HG03108 (cell line): Measurements from ENCODE around the gene DPP6.

Experiments used
- ATAC-seq: cut with Tn5 transposase; IDR thresholded peaks from one replicate; pipeline ENCODE4 v1.9.1; 2021; ENCODE audit warnings: moderate library complexity; ENCODE audit not compliant: unreplicated experiment

Gene DPP6

GRCh38 chr7:154217688-154218340 is 165.6 kb downstream of the DPP6 start:
- ATAC-seq: no peak

- ATAC-seq: no peak
These were observed 179.5 kb downstream of the DPP6 start for GRCh38 chr7:154231732-154232131.

- ATAC-seq: no peak
These were observed 180.5 kb downstream of the DPP6 start for GRCh38 chr7:154232700-154233099.

- ATAC-seq: no peak
These were observed 189.8 kb downstream of the DPP6 start for GRCh38 chr7:154241988-154242387.

GRCh38 chr7:154242709-154243108 is 190.5 kb downstream of the DPP6 start:
- no peak for ATAC-seq

- ATAC-seq: no peak
These were observed 199.8 kb downstream of the DPP6 start for GRCh38 chr7:154252046-154252445.

GRCh38 chr7:154253810-154254209 is 201.6 kb downstream of the DPP6 start:
- no peak for ATAC-seq

- no peak for ATAC-seq
These were observed 203.1 kb downstream of the DPP6 start for GRCh38 chr7:154255324-154255723.

DNA sequence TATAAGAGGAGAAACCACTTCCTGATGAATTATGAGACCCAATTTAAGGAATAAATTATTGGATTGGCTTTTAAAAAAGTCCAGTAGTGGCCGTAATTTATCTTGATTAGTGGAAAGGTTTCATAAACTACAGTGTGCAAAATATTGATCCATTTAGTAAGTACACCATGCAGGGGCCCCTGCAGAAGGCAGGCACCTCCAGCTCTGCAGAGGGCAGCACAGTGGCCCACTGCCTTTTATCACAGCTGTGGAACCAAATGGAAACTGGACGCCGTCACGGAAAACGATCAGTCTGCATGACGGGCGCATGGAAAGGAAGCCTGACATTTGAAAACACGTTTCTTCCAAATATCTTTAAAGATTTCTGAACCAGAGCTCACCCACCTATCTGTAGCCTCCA is 204.0 kb downstream of the DPP6 start:
- no peak for ATAC-seq

- ATAC-seq: no peak
These were observed 207.2 kb downstream of the DPP6 start for GRCh38 chr7:154259396-154259795.

- no peak for ATAC-seq
These were observed 235.2 kb downstream of the DPP6 start for GRCh38 chr7:154287356-154287755.

DNA sequence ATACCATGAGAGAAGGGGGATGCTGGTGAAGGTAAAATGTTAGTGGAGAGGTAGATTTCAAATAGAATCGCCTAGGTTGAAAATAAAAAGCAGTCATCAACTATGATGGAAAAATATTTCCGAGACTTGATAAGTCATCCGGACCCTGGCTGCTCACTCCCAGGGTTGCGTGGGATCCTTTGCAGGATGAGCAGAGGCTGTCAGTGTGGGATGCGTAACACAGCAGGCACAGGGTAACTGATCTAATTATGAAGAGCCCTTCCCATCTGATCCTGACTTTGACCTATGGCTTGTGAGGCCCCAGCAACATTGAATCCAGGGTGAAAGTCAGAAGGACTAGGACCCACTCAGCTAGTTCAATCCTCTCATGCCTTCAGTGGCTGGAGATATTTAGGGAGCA is 236.9 kb downstream of the DPP6 start:
- no peak for ATAC-seq

- ATAC-seq: no peak
These were observed 244.2 kb downstream of the DPP6 start for GRCh38 chr7:154296443-154296842.

DNA sequence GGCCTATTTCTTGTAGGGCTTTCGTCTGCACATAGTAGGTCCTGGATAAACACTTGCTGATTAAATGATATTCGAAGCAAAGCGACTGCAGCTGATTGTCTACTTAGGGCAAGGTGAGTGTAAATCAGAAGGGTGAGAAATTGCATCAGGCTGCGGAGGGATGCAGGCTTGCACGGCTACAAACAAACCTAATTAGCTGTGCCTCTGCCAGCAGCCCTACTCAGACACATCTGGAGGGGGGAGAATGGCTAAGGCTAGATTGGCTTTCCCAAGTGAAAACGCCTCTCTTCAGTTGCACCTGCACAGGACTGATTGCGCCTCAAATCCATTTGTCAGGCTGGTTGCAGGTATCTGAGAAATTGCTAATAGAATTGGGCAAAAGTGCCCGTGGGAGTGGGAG is 247.5 kb downstream of the DPP6 start:
- no peak for ATAC-seq

DNA sequence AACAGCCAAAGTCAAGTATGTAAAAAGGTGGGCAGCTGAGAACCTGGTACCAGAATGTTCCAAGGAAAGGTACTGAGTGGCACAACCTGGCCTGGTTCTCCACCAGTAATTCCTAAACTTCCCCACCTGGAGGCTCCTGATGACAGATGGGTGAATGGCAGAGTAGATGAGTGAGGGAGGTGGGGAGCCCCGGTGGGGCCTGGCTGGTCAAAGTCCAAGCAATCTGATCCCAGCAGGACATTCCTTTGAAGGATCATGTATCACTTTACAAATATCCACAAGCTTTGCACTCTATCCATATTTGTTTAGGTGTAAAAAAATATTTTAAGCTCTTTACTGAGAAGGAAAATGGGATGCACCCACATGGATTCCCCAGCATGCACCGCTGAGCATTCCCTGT is 250.2 kb downstream of the DPP6 start:
- ATAC-seq: no peak

DNA sequence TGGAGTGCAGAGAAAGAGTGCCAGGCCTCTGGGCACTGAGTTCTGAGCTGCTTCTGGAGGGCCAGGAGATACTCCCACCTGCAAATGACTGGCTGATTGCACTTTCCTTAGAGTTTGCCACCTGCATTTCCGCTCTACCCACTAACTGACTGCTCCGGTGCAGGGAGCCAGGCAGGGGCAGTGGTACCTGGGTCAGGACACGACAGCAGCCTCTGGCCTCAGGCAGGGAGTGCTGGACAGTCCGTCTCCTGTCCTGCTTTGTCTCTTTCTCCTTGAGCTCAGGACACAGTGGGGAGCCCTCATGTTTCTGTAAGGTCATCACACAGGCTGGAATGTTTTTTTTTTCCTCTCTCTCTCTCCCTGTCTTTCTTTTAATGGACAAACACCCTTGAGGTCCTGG is 252.0 kb downstream of the DPP6 start:
- ATAC-seq: no peak

DNA sequence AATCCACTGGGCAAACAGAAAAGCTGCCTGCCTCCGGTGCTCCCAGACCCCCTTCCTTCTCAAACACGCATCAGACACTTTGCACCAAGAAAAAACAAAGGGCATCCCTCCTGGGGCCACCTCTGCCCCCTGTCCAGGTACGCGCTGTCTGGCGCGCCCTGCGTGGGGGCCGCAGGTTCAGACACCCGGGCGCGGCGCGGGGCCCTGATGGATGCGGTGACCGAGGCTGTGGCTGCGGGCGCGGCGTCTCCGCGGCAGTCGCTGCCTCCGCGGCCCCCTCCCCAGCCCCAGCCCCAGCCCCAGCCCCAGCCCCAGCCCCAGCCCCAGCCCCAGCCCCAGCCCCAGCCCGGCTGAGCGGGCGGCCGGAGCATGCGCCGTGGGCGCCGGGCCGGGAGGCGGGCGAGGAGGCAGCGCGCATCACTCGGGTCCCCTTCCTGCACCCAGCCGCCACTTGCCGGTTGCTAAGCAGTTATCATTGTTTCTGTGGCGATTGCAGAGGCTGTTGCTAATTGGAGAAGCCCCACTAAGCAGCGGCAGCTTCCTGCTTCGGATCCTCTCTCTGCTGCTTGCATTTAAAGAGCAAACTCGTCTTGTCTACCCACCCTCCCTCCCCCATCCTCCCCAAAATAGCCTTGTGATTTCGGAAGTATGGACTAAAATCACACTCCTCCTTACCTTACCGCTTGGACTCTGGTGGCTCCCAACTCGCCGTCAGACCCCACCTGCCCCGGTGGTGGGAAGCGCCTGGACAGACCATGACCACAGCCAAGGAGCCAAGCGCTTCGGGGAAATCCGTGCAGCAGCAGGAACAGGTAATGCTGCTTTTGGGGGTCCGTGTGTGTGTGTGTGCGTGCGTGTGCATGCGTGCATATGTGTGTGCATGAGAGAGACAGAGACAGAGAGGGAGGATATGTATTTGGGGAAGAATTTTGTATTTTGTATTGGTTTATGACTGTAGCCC is 252.8 kb downstream of the DPP6 start:
- ATAC-seq: no peak

GRCh38 chr7:154306036-154306435 is 253.8 kb downstream of the DPP6 start:
- no peak for ATAC-seq

DNA sequence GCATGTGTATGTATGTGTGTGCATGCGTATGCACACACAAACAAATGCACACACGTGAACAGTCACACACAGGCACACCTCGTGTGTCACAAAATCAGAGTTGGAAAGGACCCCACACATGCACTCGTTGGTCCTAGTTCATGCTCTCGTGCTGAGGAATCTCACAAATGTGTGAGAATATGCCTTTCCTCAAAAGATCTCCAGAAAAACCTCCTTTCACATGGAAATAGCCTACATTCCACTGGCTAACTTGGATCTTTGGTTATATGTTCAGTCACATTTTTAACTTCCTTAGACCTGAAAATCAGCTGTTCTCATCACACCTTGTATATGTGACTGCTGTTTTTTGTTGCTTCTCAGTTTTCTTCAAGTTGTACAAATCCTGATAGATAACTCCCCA is 256.7 kb downstream of the DPP6 start:
- ATAC-seq: no peak

DNA sequence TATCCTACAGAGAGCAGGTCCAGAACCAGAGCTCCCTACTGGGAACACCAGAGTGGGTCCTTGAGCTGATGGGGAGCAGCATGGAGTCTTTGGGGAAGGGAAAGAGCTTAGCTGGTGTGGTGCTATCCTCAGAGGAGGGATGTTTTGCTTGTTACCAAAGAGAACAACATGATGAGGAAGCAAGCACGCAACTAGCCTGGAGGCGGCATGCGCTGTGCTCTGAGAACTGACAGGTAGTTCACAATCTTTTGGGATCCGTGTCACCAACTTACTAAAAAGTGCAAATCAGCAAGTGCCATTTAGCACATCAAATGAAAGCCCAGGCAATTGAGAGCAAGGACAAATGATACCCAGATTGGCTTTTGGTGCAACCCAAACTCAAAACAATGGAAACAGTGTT is 257.9 kb downstream of the DPP6 start:
- ATAC-seq: no peak

DNA sequence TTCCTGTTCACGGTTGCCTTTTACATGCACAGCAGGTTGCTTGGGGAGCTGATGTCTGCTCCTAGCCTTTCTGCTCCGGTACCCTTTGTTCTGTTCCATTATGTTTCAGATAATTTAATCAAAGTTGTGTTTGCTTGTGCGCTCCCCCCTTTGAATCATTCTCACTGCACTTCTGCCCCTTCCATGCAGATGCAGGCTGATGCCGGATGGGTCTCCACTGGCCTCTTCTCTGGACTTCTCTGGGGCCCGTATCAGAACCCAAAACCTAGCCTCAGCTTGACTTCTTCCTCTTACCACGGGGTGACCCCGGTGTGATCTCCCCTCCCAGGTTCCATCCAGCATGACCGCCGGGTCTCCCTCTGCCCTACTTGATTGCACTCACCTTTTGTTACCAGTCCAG is 272.0 kb downstream of the DPP6 start:
- no peak for ATAC-seq

DNA sequence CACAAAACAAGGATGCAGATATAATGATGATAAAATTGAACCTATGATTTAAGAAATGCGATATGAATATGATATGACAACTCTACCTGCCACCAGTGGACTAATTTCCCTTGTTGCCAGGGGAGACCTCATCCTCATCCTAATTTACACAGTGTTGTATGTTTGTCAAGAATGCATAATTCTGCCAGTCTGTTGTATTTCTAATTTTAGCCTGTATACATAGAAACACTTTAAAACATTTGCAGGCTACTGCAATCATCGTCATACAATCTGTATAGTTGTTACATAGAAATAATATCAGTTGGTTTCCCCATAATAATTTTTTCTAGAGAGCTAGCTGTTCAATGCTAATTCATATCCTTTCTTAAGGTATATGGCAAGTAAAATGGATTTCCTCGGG is 274.2 kb downstream of the DPP6 start:
- ATAC-seq: no peak
